ENCODE results near the gene HIF1A.
"Not testable (repeated sequence)": the region's sequence is repeated elsewhere in the genome, so short reads cannot be mapped to it uniquely, and the experiment has no call there.

HIF1A gene

DNA sequence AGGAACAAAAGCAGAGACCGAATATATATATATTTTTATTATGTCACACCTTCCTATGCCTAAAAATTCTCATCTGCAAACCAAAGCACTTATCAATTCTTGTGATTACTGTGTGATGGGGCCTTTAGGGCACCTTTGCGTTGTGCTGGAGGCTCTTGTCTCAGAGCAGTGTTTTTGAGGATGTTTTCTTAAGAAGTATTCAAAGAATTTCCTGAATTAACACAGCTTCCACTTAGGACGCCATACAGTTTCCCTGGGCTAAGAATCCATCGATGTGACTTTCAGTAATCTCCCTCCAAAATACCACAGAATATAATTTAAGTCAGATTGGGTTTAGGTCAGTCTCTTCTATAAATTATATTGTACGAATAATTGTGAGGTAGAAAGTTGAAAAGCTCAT, 22.0 kb upstream of the HIF1A start:
- DNase-seq (ENCODE audit: low spot score) = no peak

- DNase-seq (ENCODE audit: low spot score) = no peak
Measured at GRCh38 chr14:61675291-61675690, 20.0 kb upstream of the HIF1A start.

DNA sequence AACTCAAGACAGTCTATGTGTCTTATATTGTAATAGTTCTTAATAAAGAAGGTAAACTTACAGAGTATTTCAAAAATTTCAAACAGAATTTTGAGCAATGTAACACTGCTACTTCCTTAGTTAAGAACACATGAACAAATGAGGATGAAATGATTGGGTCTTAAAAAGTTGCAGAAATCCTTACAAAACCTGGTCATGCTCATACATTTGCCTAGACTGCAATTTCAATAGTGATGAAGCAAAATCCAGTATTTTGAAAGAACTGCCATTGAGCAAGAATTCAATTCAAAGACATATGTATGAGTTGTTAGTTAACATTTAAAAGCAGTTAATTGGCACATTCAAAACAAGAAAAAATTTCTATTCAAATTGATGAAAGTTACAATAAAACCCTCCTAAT, 17.8 kb upstream of the HIF1A start:
- no peak for DNase-seq (ENCODE audit: low spot score)

DNA sequence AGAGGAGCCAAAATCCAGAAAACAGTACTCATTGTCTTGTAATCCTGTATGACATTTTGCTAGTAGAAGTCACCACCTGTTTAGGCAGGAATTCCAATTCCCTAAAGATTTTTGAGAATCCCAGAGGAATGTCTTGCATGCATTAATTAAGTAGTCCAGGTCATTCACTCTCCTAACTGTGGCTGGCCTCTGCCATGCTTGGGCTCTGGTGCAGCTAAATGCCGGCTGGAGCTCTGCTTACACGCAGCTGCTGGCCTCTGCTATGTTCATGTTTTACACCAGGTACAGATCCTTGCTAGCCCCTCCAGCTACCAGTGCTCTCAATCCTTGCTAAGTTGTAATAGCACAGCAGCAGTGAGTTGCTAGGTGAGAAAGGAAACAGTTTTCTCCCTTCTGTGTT, 16.3 kb upstream of the HIF1A start:
- no peak for DNase-seq (ENCODE audit: low spot score)

- no peak for DNase-seq (ENCODE audit: low spot score)
Measured at GRCh38 chr14:61681413-61681812, 13.9 kb upstream of the HIF1A start.

- DNase-seq (ENCODE audit: low spot score) = no peak
Measured at GRCh38 chr14:61683108-61683507, 12.2 kb upstream of the HIF1A start.

DNA sequence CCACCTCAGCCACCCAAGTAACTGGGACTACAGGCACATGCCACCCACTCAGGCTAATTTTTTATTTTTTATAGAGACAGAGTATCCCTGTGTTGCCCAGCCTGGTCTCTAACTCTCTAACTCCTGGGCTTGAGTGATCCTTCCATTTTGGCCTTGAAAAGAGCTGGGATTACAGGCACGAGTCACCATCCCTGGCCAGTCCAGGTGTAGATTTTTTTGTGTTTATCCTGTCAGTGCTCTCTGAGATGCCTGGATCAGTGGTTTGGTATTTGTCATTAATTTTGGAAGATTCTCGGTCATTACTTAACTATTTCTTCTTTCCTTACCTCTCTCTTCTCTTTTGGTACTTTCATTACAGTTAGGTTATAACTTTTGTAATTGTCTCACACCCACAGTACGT, 5.3 kb upstream of the HIF1A start:
- DNase-seq (ENCODE audit: low spot score) = no peak

GRCh38 chr14:61690982-61691381, 4.3 kb upstream of the HIF1A start:
- no peak for DNase-seq (ENCODE audit: low spot score)

DNA sequence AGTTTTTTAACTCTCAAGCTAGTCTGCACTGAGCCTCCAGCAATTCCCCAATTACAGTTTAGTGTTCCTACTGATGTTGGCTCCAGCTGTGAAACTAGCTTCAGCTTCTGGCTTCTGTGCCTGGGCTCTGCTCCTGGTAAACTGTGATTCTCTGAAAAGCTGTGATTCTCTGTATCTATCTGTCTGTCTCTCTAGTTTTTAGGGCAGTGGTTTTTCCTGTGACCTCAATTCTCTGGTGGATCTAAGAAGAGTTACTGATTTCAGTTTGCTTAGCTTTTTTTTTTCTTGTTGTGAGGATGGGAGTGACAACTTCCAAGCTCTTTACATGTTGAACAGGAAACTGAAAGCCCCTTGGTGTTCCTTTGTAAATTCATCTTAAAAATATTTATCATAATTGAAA, 3.8 kb upstream of the HIF1A start:
- no peak for DNase-seq (ENCODE audit: low spot score)

- no peak for DNase-seq (ENCODE audit: low spot score)
Measured at GRCh38 chr14:61694039-61694438, 1.3 kb upstream of the HIF1A start.

DNA sequence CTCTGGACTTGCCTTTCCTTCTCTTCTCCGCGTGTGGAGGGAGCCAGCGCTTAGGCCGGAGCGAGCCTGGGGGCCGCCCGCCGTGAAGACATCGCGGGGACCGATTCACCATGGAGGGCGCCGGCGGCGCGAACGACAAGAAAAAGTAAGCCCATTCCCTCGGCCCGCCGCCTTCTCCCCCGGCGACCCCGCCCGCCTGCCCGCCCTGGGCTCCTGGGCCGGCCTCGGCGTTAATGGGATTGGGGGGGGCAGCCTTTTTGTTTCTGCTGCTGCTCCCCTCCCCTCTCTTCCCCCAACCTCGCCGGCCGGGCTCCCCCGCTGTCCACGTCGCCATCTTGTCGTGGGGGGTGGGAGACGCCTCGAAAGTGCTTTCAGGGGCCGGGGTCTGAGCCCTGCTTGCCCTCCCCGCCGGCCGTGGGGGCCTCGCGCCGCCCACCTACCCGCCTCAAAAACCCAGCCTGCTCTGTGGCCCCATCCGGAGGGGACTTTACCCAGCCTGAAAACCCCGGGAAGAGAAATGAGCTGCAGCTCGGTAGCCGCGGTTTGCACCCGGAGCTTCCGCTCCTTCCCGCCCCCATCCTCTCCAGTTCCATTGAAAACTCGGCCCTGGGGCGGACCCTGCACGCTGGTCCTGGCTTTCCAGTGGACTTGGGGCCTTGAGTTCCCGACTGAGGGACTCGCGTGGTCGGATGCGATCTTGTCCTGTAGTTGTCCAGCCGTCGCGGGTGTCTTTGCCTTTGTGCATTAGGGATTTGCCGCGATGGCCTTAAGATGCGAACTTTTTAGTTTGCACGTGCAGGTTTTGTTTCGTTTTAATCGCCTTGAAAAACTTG, 598 bp downstream of the HIF1A start:
- DNase-seq (ENCODE audit: low spot score) = peak; percentile 28

DNA sequence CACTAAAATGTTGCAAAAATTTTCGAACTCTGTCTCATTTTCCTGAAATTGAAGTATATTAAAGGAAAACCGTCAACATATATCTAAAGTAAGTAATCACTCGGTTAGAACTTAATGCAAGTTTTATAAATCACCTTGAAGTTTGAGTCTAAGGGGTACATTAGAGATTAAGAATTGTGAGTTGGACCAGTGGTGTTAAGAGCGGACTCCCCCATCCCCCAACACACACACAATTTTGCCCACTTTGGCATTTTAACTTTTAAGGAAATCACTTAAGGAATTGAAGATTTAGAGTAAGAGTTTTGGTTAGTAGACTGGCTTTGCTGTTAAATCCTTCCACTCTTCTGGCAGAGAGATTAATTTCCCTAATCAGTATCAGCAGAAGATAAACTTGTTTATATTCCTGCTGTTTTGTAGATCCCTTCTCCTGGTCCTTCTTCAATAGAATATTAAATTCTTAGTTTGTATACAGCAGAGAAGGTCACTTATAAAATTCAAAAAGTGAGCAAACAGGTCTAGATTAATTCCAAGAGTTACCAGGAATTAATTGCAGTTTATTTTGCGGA, 1.5 kb downstream of the HIF1A start:
- no peak for DNase-seq (ENCODE audit: low spot score)

DNA sequence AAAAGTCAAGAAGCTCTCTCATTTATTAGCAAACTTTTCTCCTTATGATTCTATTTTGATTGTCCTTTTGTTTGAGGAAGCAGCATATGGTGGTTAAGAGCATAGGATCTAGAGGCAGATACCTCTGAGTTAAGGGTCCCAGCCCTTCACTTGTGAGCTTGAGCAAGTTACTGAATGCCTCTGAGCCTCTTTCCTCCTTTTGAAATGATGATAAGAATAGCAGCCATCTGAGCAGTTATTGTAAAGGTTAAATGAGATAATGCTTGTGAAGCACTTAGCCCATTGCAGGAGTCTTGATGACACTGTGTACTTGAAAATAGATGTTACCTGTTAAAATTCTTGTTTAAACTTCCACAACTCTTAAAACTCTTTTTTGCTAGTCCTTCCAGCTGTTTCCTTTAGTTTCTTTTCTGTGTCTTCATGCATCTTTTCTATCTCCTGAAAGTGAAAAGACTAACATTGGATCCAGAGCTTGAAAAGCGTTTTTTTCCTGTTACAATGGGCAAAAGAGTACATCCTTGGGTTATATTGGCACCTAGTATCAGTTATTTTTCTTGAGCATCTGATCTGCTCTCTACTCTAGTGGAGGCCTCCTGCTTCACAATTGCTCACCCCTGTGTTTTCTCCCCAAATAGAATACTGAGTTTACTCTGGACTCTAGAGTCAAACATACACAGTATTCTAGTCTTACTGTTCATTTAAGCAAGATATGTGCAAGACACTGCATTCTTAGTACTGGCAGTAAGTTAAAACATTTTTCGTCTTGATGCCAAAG, 3.1 kb downstream of the HIF1A start:
- no peak for DNase-seq (ENCODE audit: low spot score)

GRCh38 chr14:61699027-61699426, 3.7 kb downstream of the HIF1A start:
- DNase-seq (ENCODE audit: low spot score) = no peak

GRCh38 chr14:61700104-61700886, 5.0 kb downstream of the HIF1A start:
- no peak for DNase-seq (ENCODE audit: low spot score)

DNA sequence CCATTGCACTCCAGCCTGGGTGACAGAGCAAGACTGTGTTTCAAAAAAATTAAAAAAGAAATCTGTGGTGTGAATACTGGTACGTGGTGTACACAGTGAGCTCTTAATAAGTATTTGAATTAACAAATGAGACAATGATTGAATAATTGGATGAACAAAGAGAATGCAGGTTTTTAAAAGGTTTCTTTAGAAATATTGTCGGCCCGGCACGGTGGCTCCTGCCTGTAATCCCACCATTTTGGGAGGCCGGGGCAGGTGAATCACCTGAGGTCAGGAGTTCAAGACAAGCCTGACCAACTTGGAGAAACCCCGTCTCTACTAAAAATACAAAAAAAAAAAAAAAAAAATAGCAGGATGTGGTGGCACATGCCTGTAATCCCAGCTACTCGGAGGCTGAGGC, 6.6 kb downstream of the HIF1A start:
- no peak for DNase-seq (ENCODE audit: low spot score)

DNA sequence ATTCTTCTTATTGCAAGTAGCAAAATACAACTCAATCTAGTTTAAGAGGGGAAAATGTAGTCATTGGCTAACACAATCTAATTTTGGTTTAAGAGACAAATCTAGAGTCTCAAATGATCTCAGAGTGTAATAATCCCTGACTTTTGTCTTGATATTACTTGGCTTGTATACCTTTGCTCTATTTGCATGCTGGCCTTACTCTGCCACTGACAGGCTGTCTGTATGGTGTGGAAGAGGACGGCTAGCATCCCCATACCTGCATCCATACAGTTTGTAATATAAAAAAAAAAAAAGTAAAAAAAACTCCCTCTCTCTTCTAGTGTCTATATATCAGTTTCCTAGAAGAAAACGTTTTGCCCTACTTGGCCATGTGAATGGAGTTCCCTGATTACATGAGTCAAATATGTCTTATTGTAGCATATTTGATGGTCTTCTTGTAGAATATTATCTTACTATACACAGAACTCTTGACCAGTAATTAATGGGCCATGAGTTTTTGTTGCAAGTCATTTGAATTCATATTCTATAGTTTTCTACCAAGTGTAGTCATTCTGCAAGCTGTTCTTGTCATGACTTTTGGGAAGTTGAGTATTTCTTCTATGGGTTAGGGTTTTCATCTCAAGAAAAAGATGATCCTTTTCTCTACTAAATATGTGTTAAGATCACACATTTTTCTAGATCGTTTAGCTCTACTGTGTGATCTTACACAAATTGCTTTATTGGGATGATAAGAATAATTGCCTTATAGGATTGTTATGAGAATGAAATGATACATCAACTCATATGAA, 8.2 kb downstream of the HIF1A start:
- no peak for DNase-seq (ENCODE audit: low spot score)

DNA sequence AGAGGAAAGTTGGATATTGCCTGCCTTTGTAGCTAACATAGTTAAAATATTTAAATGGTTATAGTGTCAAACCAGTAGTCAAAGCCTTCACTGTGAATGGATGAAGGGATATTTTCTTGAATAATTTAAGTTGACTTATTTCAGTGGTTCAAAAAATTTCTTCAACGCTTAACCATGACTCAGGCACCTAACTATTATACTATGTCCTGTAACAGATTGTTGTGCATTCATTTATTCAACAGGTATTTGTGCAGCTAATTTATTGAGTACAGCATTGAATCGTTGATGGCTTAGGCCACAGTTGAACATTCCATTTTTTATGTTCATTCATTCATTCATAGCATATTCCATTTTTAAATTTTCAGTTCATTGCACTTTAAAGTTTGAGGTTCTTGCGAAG, 9.2 kb downstream of the HIF1A start:
- DNase-seq (ENCODE audit: low spot score) = no peak

- no peak for DNase-seq (ENCODE audit: low spot score)
Measured at GRCh38 chr14:61705017-61705416, 9.7 kb downstream of the HIF1A start.

DNA sequence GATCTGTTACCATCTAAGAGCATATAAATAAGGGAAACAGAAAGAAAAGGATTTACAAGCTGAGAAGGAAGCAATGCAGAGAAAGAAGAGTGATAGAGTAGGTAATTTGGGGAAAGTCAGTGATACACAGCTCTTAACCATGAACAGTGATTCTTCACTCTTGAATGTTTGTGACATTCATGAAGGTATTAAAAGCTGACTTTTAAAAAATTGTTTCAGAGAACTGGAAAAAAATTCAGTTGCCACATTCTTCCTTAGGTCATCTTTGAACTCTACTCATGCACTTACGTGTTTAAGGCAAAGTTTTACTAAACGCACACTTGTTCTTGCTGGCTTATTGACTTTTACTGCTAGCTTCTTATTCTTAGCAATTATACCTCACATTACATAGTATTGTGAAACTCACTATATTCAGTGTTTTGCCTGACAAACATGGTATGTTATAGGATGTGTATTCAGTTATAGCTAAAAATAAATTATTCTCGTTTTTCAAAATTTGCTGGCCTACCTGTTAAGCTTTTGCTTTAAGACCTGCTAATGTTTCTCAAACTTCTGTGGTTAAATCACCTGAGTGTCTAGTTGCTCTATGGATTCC, 10.9 kb downstream of the HIF1A start:
- no peak for DNase-seq (ENCODE audit: low spot score)

- DNase-seq (ENCODE audit: low spot score) = not testable (repeated sequence)
Measured at GRCh38 chr14:61707774-61708173, 12.5 kb downstream of the HIF1A start.
